NB4 (cell line): ENCODE data around the gene NAALADL2.

Experiments
- DNase-seq: peaks from one replicate; pipeline ENCODE4 v3.0.0; 2010; ENCODE audit warnings: low read depth
- H3K4me3 ChIP-seq: one replicate; pipeline ENCODE4 v1.5.1; 2011; ENCODE audit warnings: mild to moderate bottlenecking, low read depth, low read length, moderate library complexity
- CTCF ChIP-seq: IDR thresholded peaks from one replicate; pipeline ENCODE4 v1.5.1; 2012; ENCODE audit warnings: low read depth, low read length
- MAX ChIP-seq: IDR thresholded peaks from 2 replicates; pipeline ENCODE4 v1.6.1; 2011; ENCODE audit warnings: low read depth, low read length
- MYC ChIP-seq: IDR thresholded peaks from 2 replicates; pipeline ENCODE4 v1.6.1; 2011; ENCODE audit warnings: low read depth, low read length
- POLR2A ChIP-seq: IDR thresholded peaks from 2 replicates; pipeline ENCODE4 v1.6.1; 2011; ENCODE audit warnings: mild to moderate bottlenecking; ENCODE audit not compliant: insufficient read length; ENCODE audit errors: extremely low read depth

Gene NAALADL2

GRCh38 chr3:174858353-174858752 lies 781 bp upstream of the NAALADL2 start:
- TF ChIP-seq MYC (no peak), MAX (no peak), CTCF (no peak), POLR2A (no peak)
- no peak overlapping the region for H3K4me3 ChIP-seq
- DNase-seq: no peak

- no peak overlapping the region for H3K4me3 ChIP-seq
- TF ChIP-seq CTCF (no peak), MYC (no peak), MAX (no peak), POLR2A (no peak)
- no peak for DNase-seq
Observed at GRCh38 chr3:174859756-174860155, 622 bp downstream of the NAALADL2 start.

- no peak overlapping the region for H3K4me3 ChIP-seq
- peak; percentile 1 for DNase-seq
- TF ChIP-seq CTCF: no peak
- no peak for TF ChIP-seq MYC
- TF ChIP-seq POLR2A: no peak
- TF ChIP-seq MAX: no peak
Observed at GRCh38 chr3:174862101-174862500, 3.0 kb downstream of the NAALADL2 start.

GRCh38 chr3:174862666-174863065 lies 3.5 kb downstream of the NAALADL2 start:
- H3K4me3 ChIP-seq: no peak overlapping the region
- DNase-seq: no peak
- TF ChIP-seq CTCF (no peak), POLR2A (no peak), MAX (no peak), MYC (no peak)

GRCh38 chr3:174863488-174863887 lies 4.4 kb downstream of the NAALADL2 start:
- DNase-seq: no peak
- no peak overlapping the region for H3K4me3 ChIP-seq
- TF ChIP-seq MYC: no peak
- TF ChIP-seq POLR2A: no peak
- TF ChIP-seq MAX: no peak

GRCh38 chr3:174869448-174869847 lies 10.3 kb downstream of the NAALADL2 start:
- TF ChIP-seq CTCF: no peak
- no peak for TF ChIP-seq MAX
- DNase-seq: no peak
- no peak overlapping the region for H3K4me3 ChIP-seq
